Measurements from ENCODE around the gene TMEM258. TPM values are rescaled to one million over a fixed set of nuclear protein-coding genes. Genes with fewer than 3 reads are reported as not detected.

The TMEM258 gene
- total and polyA plus RNA-seq, 9 of the 15 experiments (the other 6 are each of a cell fraction or from before 2014, with no cell fraction given), result 97.2 to 856 (median 231) TPM

DNA sequence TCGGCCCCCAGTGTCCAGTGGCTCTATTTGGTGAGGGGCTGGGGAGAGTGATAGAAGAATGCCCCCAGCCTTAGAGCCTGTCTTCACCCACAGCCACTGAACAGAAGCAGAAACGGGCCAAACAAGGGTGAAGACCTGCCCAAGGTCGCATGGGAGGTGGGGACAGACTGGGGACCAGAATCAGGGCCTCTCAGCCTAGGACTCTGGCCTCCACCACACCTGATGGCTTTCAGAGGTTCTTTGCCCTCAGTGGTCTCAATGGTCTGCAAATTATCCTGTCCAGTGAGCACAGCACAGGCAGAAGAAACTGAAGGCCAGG is 44.5 kb downstream of the TMEM258 start (continued):
- TF ChIP-seq, protein P1, sequence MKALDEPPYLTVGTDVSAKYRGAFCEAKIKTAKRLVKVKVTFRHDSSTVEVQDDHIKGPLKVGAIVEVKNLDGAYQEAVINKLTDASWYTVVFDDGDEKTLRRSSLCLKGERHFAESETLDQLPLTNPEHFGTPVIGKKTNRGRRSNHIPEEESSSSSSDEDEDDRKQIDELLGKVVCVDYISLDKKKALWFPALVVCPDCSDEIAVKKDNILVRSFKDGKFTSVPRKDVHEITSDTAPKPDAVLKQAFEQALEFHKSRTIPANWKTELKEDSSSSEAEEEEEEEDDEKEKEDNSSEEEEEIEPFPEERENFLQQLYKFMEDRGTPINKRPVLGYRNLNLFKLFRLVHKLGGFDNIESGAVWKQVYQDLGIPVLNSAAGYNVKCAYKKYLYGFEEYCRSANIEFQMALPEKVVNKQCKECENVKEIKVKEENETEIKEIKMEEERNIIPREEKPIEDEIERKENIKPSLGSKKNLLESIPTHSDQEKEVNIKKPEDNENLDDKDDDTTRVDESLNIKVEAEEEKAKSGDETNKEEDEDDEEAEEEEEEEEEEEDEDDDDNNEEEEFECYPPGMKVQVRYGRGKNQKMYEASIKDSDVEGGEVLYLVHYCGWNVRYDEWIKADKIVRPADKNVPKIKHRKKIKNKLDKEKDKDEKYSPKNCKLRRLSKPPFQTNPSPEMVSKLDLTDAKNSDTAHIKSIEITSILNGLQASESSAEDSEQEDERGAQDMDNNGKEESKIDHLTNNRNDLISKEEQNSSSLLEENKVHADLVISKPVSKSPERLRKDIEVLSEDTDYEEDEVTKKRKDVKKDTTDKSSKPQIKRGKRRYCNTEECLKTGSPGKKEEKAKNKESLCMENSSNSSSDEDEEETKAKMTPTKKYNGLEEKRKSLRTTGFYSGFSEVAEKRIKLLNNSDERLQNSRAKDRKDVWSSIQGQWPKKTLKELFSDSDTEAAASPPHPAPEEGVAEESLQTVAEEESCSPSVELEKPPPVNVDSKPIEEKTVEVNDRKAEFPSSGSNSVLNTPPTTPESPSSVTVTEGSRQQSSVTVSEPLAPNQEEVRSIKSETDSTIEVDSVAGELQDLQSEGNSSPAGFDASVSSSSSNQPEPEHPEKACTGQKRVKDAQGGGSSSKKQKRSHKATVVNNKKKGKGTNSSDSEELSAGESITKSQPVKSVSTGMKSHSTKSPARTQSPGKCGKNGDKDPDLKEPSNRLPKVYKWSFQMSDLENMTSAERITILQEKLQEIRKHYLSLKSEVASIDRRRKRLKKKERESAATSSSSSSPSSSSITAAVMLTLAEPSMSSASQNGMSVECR (CRISPR knock-in tag; IDR thresholded peaks at IDR 0.05), result no peak
- TF ChIP-seq, protein P2, sequence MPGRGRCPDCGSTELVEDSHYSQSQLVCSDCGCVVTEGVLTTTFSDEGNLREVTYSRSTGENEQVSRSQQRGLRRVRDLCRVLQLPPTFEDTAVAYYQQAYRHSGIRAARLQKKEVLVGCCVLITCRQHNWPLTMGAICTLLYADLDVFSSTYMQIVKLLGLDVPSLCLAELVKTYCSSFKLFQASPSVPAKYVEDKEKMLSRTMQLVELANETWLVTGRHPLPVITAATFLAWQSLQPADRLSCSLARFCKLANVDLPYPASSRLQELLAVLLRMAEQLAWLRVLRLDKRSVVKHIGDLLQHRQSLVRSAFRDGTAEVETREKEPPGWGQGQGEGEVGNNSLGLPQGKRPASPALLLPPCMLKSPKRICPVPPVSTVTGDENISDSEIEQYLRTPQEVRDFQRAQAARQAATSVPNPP (IDR thresholded peaks at IDR 0.05; ENCODE audit: borderline replicate concordance, insufficient read depth, insufficient read length), result no peak
- TF ChIP-seq ZNF551 (CRISPR knock-in tag; IDR thresholded peaks at IDR 0.05) (no peak), L3MBTL2 (IDR thresholded peaks at IDR 0.05) (no peak; the same call in 1 of the 2 replicates), ZNF79 (CRISPR knock-in tag; IDR thresholded peaks at IDR 0.05; ENCODE audit: low read depth) (no peak), DACH1 (IDR thresholded peaks at IDR 0.05; ENCODE audit: partially characterized antibody) (peak; percentile 3), U2AF2 (optimal IDR thresholded peaks at IDR 0.05; ENCODE audit: low read depth, low read length) (no peak), NR2C1 (IDR thresholded peaks at IDR 0.05) (no peak; the same call in 1 of the 2 replicates), NR2C1 (tag; IDR thresholded peaks at IDR 0.05) (peak; percentile 7; the same call in 1 of the 2 replicates), CHD4 (IDR thresholded peaks at IDR 0.05; ENCODE audit: insufficient read depth, insufficient replicate concordance, low read depth, low read length, poor library complexity, severe bottlenecking) (no peak), MAFF (IDR thresholded peaks at IDR 0.05; ENCODE audit: low read length) (no peak), HSF4 (CRISPR knock-in tag; IDR thresholded peaks at IDR 0.05; ENCODE audit: borderline replicate concordance) (no peak), NR2C2 (CRISPR knock-in tag; IDR thresholded peaks at IDR 0.05) (no peak), NR2C2 (tag; IDR thresholded peaks at IDR 0.05) (0 out of 2 replicates have a peak, but pooled peaks have one; percentile 37), MAZ (CRISPR knock-in tag; conservative IDR thresholded peaks at IDR 0.05 in 1 of 2, IDR thresholded peaks at IDR 0.05 in 1 of 2) (no peak), CAMTA2 (CRISPR knock-in tag; conservative IDR thresholded peaks at IDR 0.05) (no peak), ZFX (CRISPR knock-in tag; IDR thresholded peaks at IDR 0.05) (peak; percentile 49; the same call in 1 of the 2 replicates), CBFB (CRISPR knock-in tag; IDR thresholded peaks at IDR 0.05) (no peak), CHD1 (IDR thresholded peaks at IDR 0.05; ENCODE audit: low read length) (no peak), POLR2G (IDR thresholded peaks at IDR 0.05; ENCODE audit: low read depth, low read length) (no peak)
- TF ChIP-seq, protein P3, sequence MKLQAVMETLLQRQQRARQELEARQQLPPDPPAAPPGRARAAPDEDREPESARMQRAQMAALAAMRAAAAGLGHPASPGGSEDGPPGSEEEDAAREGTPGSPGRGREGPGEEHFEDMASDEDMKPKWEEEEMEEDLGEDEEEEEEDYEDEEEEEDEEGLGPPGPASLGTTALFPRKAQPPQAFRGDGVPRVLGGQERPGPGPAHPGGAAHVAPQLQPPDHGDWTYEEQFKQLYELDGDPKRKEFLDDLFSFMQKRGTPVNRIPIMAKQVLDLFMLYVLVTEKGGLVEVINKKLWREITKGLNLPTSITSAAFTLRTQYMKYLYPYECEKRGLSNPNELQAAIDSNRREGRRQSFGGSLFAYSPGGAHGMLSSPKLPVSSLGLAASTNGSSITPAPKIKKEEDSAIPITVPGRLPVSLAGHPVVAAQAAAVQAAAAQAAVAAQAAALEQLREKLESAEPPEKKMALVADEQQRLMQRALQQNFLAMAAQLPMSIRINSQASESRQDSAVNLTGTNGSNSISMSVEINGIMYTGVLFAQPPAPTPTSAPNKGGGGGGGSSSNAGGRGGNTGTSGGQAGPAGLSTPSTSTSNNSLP (IDR thresholded peaks at IDR 0.05; ENCODE audit: borderline replicate concordance, low read depth, low read length), result no peak
- TF ChIP-seq, protein P4, sequence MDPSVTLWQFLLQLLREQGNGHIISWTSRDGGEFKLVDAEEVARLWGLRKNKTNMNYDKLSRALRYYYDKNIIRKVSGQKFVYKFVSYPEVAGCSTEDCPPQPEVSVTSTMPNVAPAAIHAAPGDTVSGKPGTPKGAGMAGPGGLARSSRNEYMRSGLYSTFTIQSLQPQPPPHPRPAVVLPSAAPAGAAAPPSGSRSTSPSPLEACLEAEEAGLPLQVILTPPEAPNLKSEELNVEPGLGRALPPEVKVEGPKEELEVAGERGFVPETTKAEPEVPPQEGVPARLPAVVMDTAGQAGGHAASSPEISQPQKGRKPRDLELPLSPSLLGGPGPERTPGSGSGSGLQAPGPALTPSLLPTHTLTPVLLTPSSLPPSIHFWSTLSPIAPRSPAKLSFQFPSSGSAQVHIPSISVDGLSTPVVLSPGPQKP (CRISPR knock-in tag; IDR thresholded peaks at IDR 0.05), result no peak

Measured in K562 (cell line).